Mammary epithelial cell (primary cell): ENCODE results near the gene PAH.

ENCODE experiments used
- EZH2 ChIP-seq: IDR thresholded peaks from 2 replicates; pipeline ENCODE4 v1.6.1; 2012; ENCODE audit warnings: low read length, inconsistent platforms, borderline replicate concordance
- TF ChIP-seq, protein P1 (sequence below), 2 donors: IDR thresholded peaks in 1 of 2; conservative IDR thresholded peaks in 1 of 2; 2 replicates each; pipeline ENCODE4 v1.5.1; 2011 to 2012; ENCODE audit warnings: inconsistent platforms in 2 of 2, low read length in 2 of 2, mild to moderate bottlenecking in 2 of 2, control low read depth in 1 of 2, low read depth in 1 of 2; ENCODE audit not compliant: insufficient read depth in 1 of 2; ENCODE audit errors: extremely low read depth in 1 of 2

DNA sequence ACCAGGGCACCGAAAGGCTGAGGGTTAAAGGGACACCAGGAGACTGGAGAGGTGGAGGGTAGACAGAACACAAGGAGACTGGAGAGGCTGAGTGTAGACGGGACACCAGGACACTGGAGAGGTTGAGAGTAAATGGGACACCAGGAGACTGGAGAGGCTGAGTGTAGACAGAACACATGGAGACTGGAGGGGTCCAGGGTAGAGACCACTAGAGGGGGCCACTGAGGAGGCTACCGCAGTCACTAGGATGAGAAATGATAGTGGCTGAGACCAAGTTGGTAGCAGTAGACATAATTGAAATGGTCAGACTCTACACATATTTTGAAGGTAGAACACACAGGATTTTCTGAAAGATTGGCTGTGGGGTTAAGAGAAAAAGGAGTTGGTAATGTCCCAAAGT is 68.2 kb downstream of the PAH start:
- TF ChIP-seq, protein P1, sequence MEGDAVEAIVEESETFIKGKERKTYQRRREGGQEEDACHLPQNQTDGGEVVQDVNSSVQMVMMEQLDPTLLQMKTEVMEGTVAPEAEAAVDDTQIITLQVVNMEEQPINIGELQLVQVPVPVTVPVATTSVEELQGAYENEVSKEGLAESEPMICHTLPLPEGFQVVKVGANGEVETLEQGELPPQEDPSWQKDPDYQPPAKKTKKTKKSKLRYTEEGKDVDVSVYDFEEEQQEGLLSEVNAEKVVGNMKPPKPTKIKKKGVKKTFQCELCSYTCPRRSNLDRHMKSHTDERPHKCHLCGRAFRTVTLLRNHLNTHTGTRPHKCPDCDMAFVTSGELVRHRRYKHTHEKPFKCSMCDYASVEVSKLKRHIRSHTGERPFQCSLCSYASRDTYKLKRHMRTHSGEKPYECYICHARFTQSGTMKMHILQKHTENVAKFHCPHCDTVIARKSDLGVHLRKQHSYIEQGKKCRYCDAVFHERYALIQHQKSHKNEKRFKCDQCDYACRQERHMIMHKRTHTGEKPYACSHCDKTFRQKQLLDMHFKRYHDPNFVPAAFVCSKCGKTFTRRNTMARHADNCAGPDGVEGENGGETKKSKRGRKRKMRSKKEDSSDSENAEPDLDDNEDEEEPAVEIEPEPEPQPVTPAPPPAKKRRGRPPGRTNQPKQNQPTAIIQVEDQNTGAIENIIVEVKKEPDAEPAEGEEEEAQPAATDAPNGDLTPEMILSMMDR (conservative IDR thresholded peaks at IDR 0.05 in 1 of 2, IDR thresholded peaks at IDR 0.05 in 1 of 2; ENCODE audit: extremely low read depth in 1 of 2, insufficient read depth in 1 of 2, low read depth in 1 of 2, low read length in 2 of 2) = no peak
- no peak for TF ChIP-seq EZH2
